HG03060 (cell line): ENCODE data around the gene GLT8D2.

Experiments used
- ATAC-seq: cut with Tn5 transposase; IDR thresholded peaks from one replicate; pipeline ENCODE4 v1.9.1; 2021; ENCODE audit warnings: low read depth, moderate number of reproducible peaks; ENCODE audit not compliant: unreplicated experiment

The GLT8D2 gene

DNA sequence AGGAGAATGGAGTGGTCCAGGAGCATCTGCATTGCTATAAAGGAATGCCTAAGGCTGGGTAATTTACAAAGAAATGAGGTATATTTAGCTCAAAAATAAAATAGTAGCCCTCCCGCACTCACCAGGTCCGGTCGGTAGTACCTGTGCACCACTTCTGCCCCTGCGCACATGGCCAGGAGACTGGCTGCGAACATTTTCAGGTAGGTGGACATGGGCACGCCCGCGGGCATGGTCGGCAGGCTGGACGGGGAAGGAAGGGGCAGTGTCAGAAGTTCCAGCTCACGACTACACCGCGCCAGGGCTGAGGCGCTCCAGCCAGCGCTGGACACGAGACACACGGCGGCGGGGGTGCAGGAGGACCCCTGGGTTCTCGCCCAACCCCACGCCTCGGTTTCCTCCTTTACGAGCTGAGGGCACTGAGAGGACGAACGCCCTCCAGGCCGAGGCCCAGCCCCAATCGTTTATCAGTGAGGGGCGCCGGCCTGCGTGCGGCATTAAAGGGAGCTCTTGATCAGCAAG, 93.4 kb downstream of the GLT8D2 start:
- peak; percentile 6 for ATAC-seq

DNA sequence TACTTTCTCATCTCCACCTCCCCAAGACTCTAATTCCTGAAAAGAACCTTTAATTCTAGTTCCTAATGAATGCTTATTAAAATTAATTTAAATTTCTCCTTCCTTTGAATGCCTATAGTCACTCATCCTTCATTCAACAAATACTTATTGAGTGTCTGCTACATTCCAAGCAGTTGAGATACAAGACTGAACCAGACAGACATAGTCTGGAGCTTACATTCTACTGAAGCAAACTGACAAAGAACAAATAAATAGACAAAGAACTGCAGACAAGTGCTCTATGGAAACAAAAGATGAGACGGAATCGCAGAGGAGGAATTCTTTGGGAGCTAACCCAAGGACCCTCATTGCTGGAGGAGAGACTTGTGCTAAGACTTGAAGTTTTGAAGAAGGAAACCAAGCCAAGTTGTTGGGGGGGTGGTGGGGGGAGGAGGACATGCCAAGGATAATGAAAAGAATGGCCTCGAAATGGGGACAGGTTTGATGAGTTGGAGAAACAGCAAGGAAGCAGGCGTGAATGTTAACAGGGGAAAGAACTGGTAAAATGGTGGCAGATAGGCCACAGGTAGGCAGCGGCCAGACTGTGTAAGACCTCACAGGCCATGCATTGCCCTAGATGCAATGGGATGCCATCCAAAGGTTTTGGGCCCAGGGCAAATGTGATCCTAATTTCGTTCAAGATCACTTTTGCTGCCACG, 94.0 kb downstream of the GLT8D2 start:
- ATAC-seq = no peak

DNA sequence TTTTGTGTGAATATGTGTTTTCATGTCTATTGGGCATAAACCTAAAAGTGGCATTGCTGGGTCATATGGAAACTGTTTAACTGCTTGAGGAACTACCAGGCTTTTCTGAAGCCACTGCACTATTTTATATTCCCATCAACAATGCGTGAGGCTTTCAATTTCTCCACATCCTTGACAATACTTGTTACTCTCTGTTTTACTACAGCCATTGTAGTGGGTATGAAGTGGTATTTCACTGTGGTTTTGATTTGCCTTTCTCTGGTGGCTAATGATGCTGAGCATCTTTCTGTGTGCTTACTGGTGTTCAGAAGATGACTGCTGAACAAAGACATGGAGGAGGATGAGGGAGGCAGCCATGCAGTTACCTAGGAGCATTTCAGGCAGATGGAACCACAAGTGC, 97.5 kb downstream of the GLT8D2 start:
- no peak for ATAC-seq

GRCh38 chr12:103948746-103949406, 101.1 kb downstream of the GLT8D2 start:
- no peak for ATAC-seq

DNA sequence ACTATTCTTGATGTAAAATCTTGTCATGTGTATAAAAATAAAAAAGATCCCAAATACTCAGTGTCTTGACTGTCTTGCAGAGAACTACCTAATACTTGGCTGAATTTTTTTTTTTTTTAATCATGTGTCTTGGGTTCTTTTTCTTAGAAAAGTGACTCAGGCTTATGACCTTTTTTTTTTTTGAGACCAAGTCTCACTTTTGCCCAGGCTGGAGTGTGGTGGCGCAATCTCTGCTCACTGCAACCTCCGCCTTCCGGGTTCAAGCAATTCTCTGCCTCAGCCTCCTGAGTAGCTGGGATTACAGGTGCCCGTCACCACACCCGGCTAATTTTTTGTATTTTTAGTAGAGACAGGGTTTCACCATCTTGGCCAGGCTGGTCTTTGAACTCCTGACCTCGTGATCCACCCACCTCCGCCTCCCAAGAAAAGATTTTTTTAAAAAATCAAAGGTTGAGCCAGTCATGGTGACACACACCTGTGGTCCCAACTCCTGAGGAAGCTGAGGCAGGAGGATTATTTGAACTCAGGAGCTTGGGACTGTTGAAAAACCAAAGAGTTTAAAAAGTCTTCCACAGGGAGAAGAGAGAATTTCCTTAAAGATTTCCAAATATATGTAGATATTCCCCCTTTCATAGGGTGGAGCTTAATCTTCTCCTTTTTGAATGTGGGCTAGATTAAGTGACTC, 102.0 kb downstream of the GLT8D2 start:
- no peak for ATAC-seq

- no peak for ATAC-seq
These were observed 105.0 kb downstream of the GLT8D2 start for GRCh38 chr12:103944964-103945363.
